Keratinocyte (primary cell): ENCODE measurements around the gene ITIH1. TPM values are rescaled to one million over a fixed set of nuclear protein-coding genes. Genes with fewer than 3 reads are reported as not detected.

Source experiments
- DNase-seq: peaks from one replicate; pipeline ENCODE4 v3.0.0-alpha.2; 2011; ENCODE audit warnings: low read depth, missing footprints, low spot score
- FAIRE-seq: peaks from 2 replicates; lab custom pipeline; 2011; peaks lifted over from hg19 to GRCh38; lab: Jason Lieb, UNC
- H2AFZ ChIP-seq: 2 replicates; pipeline ENCODE4 v1.6.0; 2012; ENCODE audit warnings: low read length, control low read depth, inconsistent platforms; ENCODE audit not compliant: control insufficient read depth
- H3K27ac ChIP-seq: 2 replicates; pipeline ENCODE4 v1.5.1; 2011; ENCODE audit warnings: low read length; ENCODE audit not compliant: control insufficient read depth, insufficient read depth
- H3K27me3 ChIP-seq: 3 replicates; pipeline ENCODE4 v1.6.0; 2011; ENCODE audit warnings: low read length; ENCODE audit not compliant: control insufficient read depth, insufficient read depth; ENCODE audit errors: extremely low read depth
- H3K36me3 ChIP-seq, 2 experiments: 2 replicates in 1 of 2; 3 replicates in 1 of 2; pipeline ENCODE4 v1.5.1; 2011; ENCODE audit warnings: low read length in 2 of 2, mild to moderate bottlenecking in 1 of 2; ENCODE audit not compliant: control insufficient read depth in 2 of 2, insufficient read depth in 2 of 2; ENCODE audit errors: extremely low read depth in 1 of 2
- H3K4me1 ChIP-seq: 3 replicates; pipeline ENCODE4 v1.5.1; 2011; ENCODE audit warnings: low read length; ENCODE audit not compliant: control insufficient read depth, insufficient read depth; ENCODE audit errors: extremely low read depth
- H3K4me2 ChIP-seq: 3 replicates; pipeline ENCODE4 v1.6.0; 2011; ENCODE audit warnings: low read depth, low read length; ENCODE audit not compliant: control insufficient read depth, insufficient read depth; ENCODE audit errors: extremely low read depth
- H3K4me3 ChIP-seq, 3 experiments: fragments of 200-600 bp in 1 of 3; sonication (generic) in 1 of 3; 2 replicates in 2 of 3; 3 replicates in 1 of 3; pipeline ENCODE4 v1.5.1; 2011 to 2016; ENCODE audit warnings: low read length in 3 of 3, mild to moderate bottlenecking in 3 of 3, control low read depth in 2 of 3, inconsistent platforms in 1 of 3, low read depth in 1 of 3, mixed read lengths in 1 of 3, mixed run types in 1 of 3, moderate library complexity in 1 of 3; ENCODE audit not compliant: control insufficient read depth in 2 of 3, insufficient read depth in 2 of 3; ENCODE audit errors: extremely low read depth in 1 of 3
- H3K79me2 ChIP-seq: 2 replicates; pipeline ENCODE4 v1.6.0; 2012; ENCODE audit warnings: low read length; ENCODE audit not compliant: control insufficient read depth, insufficient read depth
- H3K9ac ChIP-seq: 3 replicates; pipeline ENCODE4 v1.6.0; 2011; ENCODE audit warnings: low read length; ENCODE audit not compliant: control insufficient read depth, insufficient read depth; ENCODE audit errors: extremely low read depth
- H3K9me1 ChIP-seq: 3 replicates; pipeline ENCODE4 v1.6.0; 2011; ENCODE audit warnings: low read length; ENCODE audit not compliant: control insufficient read depth, insufficient read depth; ENCODE audit errors: extremely low read depth
- H3K9me3 ChIP-seq: 2 replicates; pipeline ENCODE4 v1.5.1; 2012; ENCODE audit warnings: low read depth, low read length; ENCODE audit not compliant: control insufficient read depth
- H4K20me1 ChIP-seq: 3 replicates; pipeline ENCODE4 v1.6.0; 2011; ENCODE audit warnings: low read length; ENCODE audit not compliant: control insufficient read depth, insufficient read depth; ENCODE audit errors: extremely low read depth
- CTCF ChIP-seq, 3 experiments: IDR thresholded peaks in 1 of 3; conservative IDR thresholded peaks in 1 of 3; optimal IDR thresholded peaks in 1 of 3; 2 replicates in 2 of 3; 3 replicates in 1 of 3; pipeline versions ENCODE3 to v1.5.1; 2011; ENCODE audit warnings: low read length in 3 of 3, mild to moderate bottlenecking in 3 of 3, moderate library complexity in 2 of 3, control low read depth in 1 of 3, inconsistent platforms in 1 of 3; ENCODE audit not compliant: insufficient read depth in 2 of 3; ENCODE audit errors: extremely low read depth in 1 of 3
- EZH2 ChIP-seq: IDR thresholded peaks from one replicate; pipeline ENCODE4 v1.6.1; 2012; ENCODE audit warnings: inconsistent platforms, mild to moderate bottlenecking, low read length, moderate library complexity
- dilution Hi-C: fragments of 300-500 bp; cut with MboI; formaldehyde crosslinking; loops from one replicate; pipeline ENCODE4 v1.7.0; 2020; ENCODE audit warnings: low sequenced_read_pairs; ENCODE audit not compliant: extremely low pct_ligation_motif_present
- polyA plus RNA-seq, 5 experiments: library from polyadenylated mRNA; depleted of rRNA in 3 of 5; stranded (reverse) in 3 of 5; stranded (forward) in 1 of 5; unstranded in 1 of 5; fragments of >200 nt; gene quantifications; 1 replicate in 1 of 5; 2 replicates in 3 of 5; 3 replicates in 1 of 5; pipeline versions ENCODE4 v1.2.1 to v1.2.3, GENCODE V29; 2011 to 2012; ENCODE audit warnings: missing spikeins in 2 of 5, low read depth in 1 of 5, low replicate concordance in 1 of 5

ITIH1 gene
- polyA plus RNA-seq, 1 donor (not counting 4 experiments of a cell fraction or from before 2014, with no cell fraction given), result not detected

- no peaks in the 10 kb centered on the region for H3K9me3 ChIP-seq
- H3K27ac ChIP-seq, result no peak overlapping the region
- no peaks in the 10 kb centered on the region for H4K20me1 ChIP-seq
- DNase-seq (no peak), FAIRE-seq (no peak)
- no peaks in the 10 kb centered on the region for H3K9me1 ChIP-seq
- H3K36me3 ChIP-seq, result no peaks in the 10 kb centered on the region
- dilution Hi-C loops, result no loop called here
- no peaks in the 10 kb centered on the region for H3K27me3 ChIP-seq
- H3K79me2 ChIP-seq, result no peaks in the 10 kb centered on the region
- TF ChIP-seq EZH2, result no peak
- TF ChIP-seq CTCF (optimal IDR thresholded peaks at IDR 0.05 in 1 of 3, IDR thresholded peaks at IDR 0.05 in 1 of 3, conservative IDR thresholded peaks at IDR 0.05 in 1 of 3; ENCODE audit: extremely low read depth in 1 of 3, insufficient read depth in 2 of 3, low read length in 3 of 3), result no peak
- H3K9ac ChIP-seq, result no peak overlapping the region
- H3K4me1 ChIP-seq, result no peaks in the 10 kb centered on the region
- no peak overlapping the region for H2AFZ ChIP-seq
- no peak overlapping the region for H3K4me3 ChIP-seq
- no peak overlapping the region for H3K4me2 ChIP-seq
These were observed 40.5 kb downstream of the ITIH1 start for GRCh38 chr3:52817860-52818259.

- no peak for FAIRE-seq
- no peak overlapping the region for H3K27ac ChIP-seq
- DNase-seq, result no peak
These were observed 42.5 kb downstream of the ITIH1 start for GRCh38 chr3:52819936-52820335.

GRCh38 chr3:52820736-52821135 lies 43.3 kb downstream of the ITIH1 start:
- H3K9ac ChIP-seq, result no peak overlapping the region
- H3K27me3 ChIP-seq, result no peaks in the 10 kb centered on the region
- no peak overlapping the region for H3K27ac ChIP-seq
- no peaks in the 10 kb centered on the region for H3K79me2 ChIP-seq
- H3K4me3 ChIP-seq, result no peak overlapping the region
- no peaks in the 10 kb centered on the region for H3K36me3 ChIP-seq
- no peaks in the 10 kb centered on the region for H3K4me1 ChIP-seq
- dilution Hi-C loops, result no loop called here
- no peak overlapping the region for H3K4me2 ChIP-seq
- TF ChIP-seq CTCF (optimal IDR thresholded peaks at IDR 0.05 in 1 of 3, IDR thresholded peaks at IDR 0.05 in 1 of 3, conservative IDR thresholded peaks at IDR 0.05 in 1 of 3; ENCODE audit: extremely low read depth in 1 of 3, insufficient read depth in 2 of 3, low read length in 3 of 3), result peak; percentile 69 to 83 (median 83)
- no peak for TF ChIP-seq EZH2
- FAIRE-seq (no peak), DNase-seq (no peak)
- H3K9me3 ChIP-seq, result no peaks in the 10 kb centered on the region
- no peaks in the 10 kb centered on the region for H3K9me1 ChIP-seq
- H2AFZ ChIP-seq, result no peak overlapping the region
- H4K20me1 ChIP-seq, result no peaks in the 10 kb centered on the region

More at GRCh38 chr3:52819936-52820335, 42.5 kb downstream of the ITIH1 start:
- no peaks in the 10 kb centered on the region for H4K20me1 ChIP-seq
- TF ChIP-seq EZH2, result no peak
- H3K27me3 ChIP-seq, result no peaks in the 10 kb centered on the region
- H3K4me3 ChIP-seq, result no peak overlapping the region
- no peaks in the 10 kb centered on the region for H3K36me3 ChIP-seq
- dilution Hi-C loops, result no loop called here
- H3K9me1 ChIP-seq, result no peaks in the 10 kb centered on the region
- H3K4me2 ChIP-seq, result no peak overlapping the region
- H3K4me1 ChIP-seq, result no peaks in the 10 kb centered on the region
- no peaks in the 10 kb centered on the region for H3K9me3 ChIP-seq
- no peak overlapping the region for H2AFZ ChIP-seq
- no peaks in the 10 kb centered on the region for H3K79me2 ChIP-seq
- H3K9ac ChIP-seq, result no peak overlapping the region
